Upper lobe of right lung (tissue), 1 donor: Measurements from ENCODE around the gene PKM. TPM values are rescaled to one million over a fixed set of nuclear protein-coding genes. Genes with fewer than 3 reads are reported as not detected.

Experiments
- ATAC-seq: fragments of 200-7000 bp; cut with Tn5 transposase; one replicate; pipeline ENCODE4 v1.9.1; 2020; ENCODE audit warnings: mild to moderate bottlenecking, moderate library complexity
- DNase-seq: peaks from one replicate; pipeline ENCODE4 v3.0.0-alpha.2; 2020
- H3K27ac ChIP-seq: fragments of 200-600 bp; one replicate; pipeline ENCODE4 v1.8.0; 2022
- H3K27me3 ChIP-seq: fragments of 200-600 bp; one replicate; pipeline ENCODE4 v1.8.0; 2022; ENCODE audit warnings: mild to moderate bottlenecking
- H3K36me3 ChIP-seq: fragments of 200-600 bp; one replicate; pipeline ENCODE4 v1.8.0; 2022
- H3K4me1 ChIP-seq: fragments of 200-600 bp; one replicate; pipeline ENCODE4 v1.8.0; 2022
- H3K4me3 ChIP-seq: fragments of 200-600 bp; one replicate; pipeline ENCODE4 v1.8.0; 2022; ENCODE audit warnings: mild to moderate bottlenecking
- H3K9me3 ChIP-seq: fragments of 200-600 bp; one replicate; pipeline ENCODE4 v1.8.0; 2022
- intact Hi-C: fragments of 100-400 bp; cut with DNase I; formaldehyde crosslinking; loops from one replicate; pipeline ENCODE4 v1.11.0; 2022
- total RNA-seq: library from RNA; stranded (reverse); fragmentation: NEBNext Ultra II Directional; extraction: Animal tissue kit (Norgen Biotek cat#: 25700); gene quantifications from one replicate; pipeline ENCODE4 v1.2.1, GENCODE V29; 2021
- TF ChIP-seq, protein P1 (sequence below): fragments of 200-600 bp; IDR thresholded peaks from one replicate; pipeline ENCODE4 v1.8.0; 2022; ENCODE audit warnings: antibody characterized with exemption
- donor health status: DM: no; HTN: yes; CAD: no; lungs with severe emphysema.

PKM gene
- total RNA-seq, 1 donor from 2014 or later = 426 TPM

DNA sequence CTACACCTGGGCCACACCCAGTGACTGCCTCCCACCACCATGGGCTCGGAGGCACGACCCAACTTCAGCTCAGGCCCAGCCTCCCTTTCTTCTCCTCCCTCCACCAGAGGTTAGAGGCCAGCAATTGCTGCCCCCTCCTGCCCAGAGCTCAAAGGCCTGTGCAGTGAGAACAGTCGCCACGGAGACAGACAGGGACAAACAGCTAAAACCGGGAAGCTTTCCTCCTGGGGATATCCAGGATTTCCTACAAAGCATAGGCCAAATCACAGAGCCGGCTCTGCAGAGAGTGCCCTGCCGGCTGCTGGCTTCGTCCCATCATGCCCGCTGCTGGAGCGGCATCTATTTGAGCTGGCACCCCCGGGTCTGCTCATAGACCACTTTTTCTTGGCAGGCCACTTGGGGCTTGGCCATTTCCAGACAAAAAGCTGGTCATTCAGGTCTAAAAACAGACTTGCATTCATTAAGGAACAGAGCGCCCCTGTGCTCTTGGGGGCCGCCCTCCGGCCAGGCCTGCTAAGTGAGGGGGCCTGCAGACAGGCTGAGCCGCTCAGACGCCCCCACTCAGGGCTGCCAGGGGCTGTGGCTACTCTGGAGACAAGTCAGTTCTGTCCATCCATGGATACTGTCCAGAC is 50.9 kb downstream of the PKM start:
- H3K4me3 ChIP-seq = no peak overlapping the region
- no peaks in the 10 kb centered on the region for H3K4me1 ChIP-seq
- no peaks in the 10 kb centered on the region for H3K36me3 ChIP-seq
- intact Hi-C loops = no loop called here
- DNase-seq (no peak), ATAC-seq (no peak)
- no peaks in the 10 kb centered on the region for H3K9me3 ChIP-seq
- TF ChIP-seq, protein P1, sequence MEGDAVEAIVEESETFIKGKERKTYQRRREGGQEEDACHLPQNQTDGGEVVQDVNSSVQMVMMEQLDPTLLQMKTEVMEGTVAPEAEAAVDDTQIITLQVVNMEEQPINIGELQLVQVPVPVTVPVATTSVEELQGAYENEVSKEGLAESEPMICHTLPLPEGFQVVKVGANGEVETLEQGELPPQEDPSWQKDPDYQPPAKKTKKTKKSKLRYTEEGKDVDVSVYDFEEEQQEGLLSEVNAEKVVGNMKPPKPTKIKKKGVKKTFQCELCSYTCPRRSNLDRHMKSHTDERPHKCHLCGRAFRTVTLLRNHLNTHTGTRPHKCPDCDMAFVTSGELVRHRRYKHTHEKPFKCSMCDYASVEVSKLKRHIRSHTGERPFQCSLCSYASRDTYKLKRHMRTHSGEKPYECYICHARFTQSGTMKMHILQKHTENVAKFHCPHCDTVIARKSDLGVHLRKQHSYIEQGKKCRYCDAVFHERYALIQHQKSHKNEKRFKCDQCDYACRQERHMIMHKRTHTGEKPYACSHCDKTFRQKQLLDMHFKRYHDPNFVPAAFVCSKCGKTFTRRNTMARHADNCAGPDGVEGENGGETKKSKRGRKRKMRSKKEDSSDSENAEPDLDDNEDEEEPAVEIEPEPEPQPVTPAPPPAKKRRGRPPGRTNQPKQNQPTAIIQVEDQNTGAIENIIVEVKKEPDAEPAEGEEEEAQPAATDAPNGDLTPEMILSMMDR = no peak
- peaks cover 18% of the 10 kb centered on the region for H3K27me3 ChIP-seq
- H3K27ac ChIP-seq = no peak overlapping the region

- peaks cover 8% of the 10 kb centered on the region for H3K27me3 ChIP-seq
- TF ChIP-seq, protein P1 = no peak
- no peaks in the 10 kb centered on the region for H3K36me3 ChIP-seq
- no peaks in the 10 kb centered on the region for H3K4me1 ChIP-seq
- DNase-seq = no peak
- ATAC-seq = no peak
- H3K9me3 ChIP-seq = no peaks in the 10 kb centered on the region
- no peak overlapping the region for H3K4me3 ChIP-seq
- H3K27ac ChIP-seq = no peak overlapping the region
- intact Hi-C loops = no loop called here
Observed at GRCh38 chr15:72178976-72179585, 51.9 kb downstream of the PKM start.

DNA sequence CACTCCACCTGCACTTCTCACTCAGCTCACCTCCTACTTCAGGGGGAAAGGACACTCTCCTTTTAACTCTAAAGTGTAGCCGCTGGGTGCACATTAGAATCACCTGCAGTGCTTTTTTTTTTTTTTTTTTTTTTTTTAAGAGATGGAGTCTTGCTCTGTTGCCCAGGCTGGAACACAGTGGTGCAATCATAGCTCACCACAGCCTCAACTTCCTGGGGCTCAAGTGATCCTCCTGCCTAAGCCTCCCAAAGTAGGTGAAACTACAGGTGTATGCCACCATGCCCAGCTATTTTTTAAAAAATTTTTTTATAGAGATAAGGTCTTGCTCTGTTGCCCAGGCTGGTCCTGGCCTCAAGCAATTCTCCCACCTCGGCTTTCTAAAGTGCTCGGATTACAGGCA is 54.2 kb downstream of the PKM start:
- H3K27ac ChIP-seq = no peak overlapping the region
- ATAC-seq (no peak), DNase-seq (no peak)
- intact Hi-C loops = no loop called here
- no peaks in the 10 kb centered on the region for H3K9me3 ChIP-seq
- H3K27me3 ChIP-seq = no peaks in the 10 kb centered on the region
- no peak overlapping the region for H3K4me3 ChIP-seq
- no peaks in the 10 kb centered on the region for H3K4me1 ChIP-seq
- TF ChIP-seq, protein P1 = no peak
- no peaks in the 10 kb centered on the region for H3K36me3 ChIP-seq

DNA sequence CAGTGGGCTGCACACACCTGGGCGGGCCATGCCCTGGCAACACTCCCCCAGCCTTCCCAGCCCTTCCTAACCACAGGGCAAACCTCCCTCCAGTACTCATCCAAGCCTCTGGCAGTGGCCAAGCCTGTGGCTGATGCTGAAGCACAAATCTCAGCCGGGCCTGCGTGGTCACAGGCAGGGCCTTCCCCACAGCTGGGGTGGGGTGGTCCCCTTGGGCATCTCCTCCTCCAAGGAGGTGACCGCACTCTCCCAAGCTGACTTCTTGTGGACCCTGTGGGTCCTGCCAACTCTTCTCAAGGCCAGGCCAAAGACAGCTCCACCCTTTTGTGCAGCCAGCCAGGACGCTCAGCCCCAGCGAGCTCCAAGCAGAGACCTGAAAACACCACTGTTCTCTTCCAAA is 54.8 kb downstream of the PKM start:
- intact Hi-C loops = no loop called here
- no peak overlapping the region for H3K27ac ChIP-seq
- no peaks in the 10 kb centered on the region for H3K36me3 ChIP-seq
- TF ChIP-seq, protein P1 = no peak
- no peak for DNase-seq
- H3K4me1 ChIP-seq = no peaks in the 10 kb centered on the region
- no peaks in the 10 kb centered on the region for H3K27me3 ChIP-seq
- no peak overlapping the region for H3K4me3 ChIP-seq
- no peak for ATAC-seq
- H3K9me3 ChIP-seq = no peaks in the 10 kb centered on the region

DNA sequence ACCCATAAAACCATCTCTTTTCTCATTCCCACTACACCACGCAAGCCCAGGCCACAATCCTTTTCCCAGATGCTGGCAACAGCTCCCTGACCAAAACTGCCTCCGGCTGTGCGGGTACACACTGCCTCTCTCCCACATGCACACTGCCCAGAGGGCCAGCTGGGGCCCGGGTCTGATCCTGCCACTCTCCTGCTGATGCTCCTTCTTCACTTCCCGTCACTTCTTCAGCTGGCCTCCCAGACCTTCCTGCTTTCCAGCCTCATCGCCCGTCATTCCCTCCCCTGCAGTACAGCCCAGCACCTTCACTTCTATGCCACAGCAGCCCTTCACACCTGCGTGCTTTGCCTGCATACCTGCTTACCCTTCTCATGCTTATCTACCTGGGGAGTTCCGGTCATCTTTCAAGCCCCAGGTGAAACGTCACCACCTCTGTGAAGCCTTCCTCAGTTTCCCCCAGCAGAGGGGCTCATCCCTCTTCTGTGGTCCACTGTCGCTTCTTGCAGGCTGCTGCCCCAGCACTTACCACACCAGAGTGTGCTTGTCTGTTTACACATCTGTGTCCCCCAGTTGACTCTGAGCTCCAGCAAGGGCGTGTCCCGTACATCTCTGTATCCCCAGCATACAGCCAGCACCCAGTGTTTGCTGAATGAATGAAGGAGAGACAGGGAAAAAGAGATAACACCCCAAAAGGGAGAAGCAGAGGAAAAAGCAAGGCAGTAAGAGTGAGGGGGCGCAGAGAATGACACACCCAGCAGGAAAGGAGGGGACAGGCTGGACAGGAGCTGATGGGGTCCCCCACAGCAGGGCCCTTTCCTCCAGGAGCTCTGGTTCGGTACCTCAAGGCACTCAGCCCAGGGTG is 55.6 kb downstream of the PKM start:
- DNase-seq = no peak
- Histone ChIP-seq H3K36me3 (no peaks in the 10 kb centered on the region), H3K27ac (no peak overlapping the region), H3K4me1 (no peaks in the 10 kb centered on the region), H3K4me3 (no peak overlapping the region), H3K9me3 (no peaks in the 10 kb centered on the region), H3K27me3 (no peaks in the 10 kb centered on the region)
- TF ChIP-seq, protein P1 = no peak
- ATAC-seq = no peak
- intact Hi-C loops = no loop called here
